Mucosa of descending colon (tissue), 3 donors: ENCODE results near the gene FAM98A. TPM values are rescaled to one million over a fixed set of nuclear protein-coding genes. Genes with fewer than 3 reads are reported as not detected.

ENCODE experiments used
- ATAC-seq: fragments of 200-7000 bp; cut with Tn5 transposase; one replicate; pipeline ENCODE4 v1.9.1; 2020; ENCODE audit warnings: mild to moderate bottlenecking, moderate library complexity
- DNase-seq, 3 donors: peaks; one replicate each; pipeline ENCODE4 v3.0.0-alpha.2; 2020
- H3K36me3 ChIP-seq: fragments of 200-600 bp; one replicate; pipeline ENCODE4 v1.8.0; 2021; ENCODE audit warnings: low read depth, mild to moderate bottlenecking
- H3K4me1 ChIP-seq: fragments of 200-600 bp; one replicate; pipeline ENCODE4 v1.8.0; 2021; ENCODE audit warnings: low read depth, mild to moderate bottlenecking
- H3K4me3 ChIP-seq: fragments of 200-600 bp; one replicate; pipeline ENCODE4 v1.8.0; 2021; ENCODE audit warnings: mild to moderate bottlenecking
- H3K9me3 ChIP-seq: fragments of 200-600 bp; one replicate; pipeline ENCODE4 v1.8.0; 2021; ENCODE audit warnings: mild to moderate bottlenecking
- CTCF ChIP-seq: fragments of 200-600 bp; IDR thresholded peaks from one replicate; pipeline ENCODE4 v1.8.0; 2022; ENCODE audit warnings: antibody characterized with exemption, mild to moderate bottlenecking
- intact Hi-C, 2 donors: fragments of 100-400 bp; cut with DNase I in 1 of 2; cut with micrococcal nuclease in 1 of 2; formaldehyde crosslinking; loops; one replicate each; pipeline versions ENCODE4 v1.11.0 to v1.11.1; 2022; cut with DNase I, micrococcal nuclease
- total RNA-seq, 3 donors: library from RNA; stranded (reverse); fragmentation: NEBNext Ultra II Directional in 2 of 3; extraction: Animal tissue kit (Norgen Biotek cat#: 25700) in 2 of 3; gene quantifications; one replicate each; pipeline versions ENCODE4 v1.2.1 to v1.2.4, GENCODE V29; 2021 to 2023
- donor health status: DM: no; HTN: no; CAD: no; lungs with moderate emphysema.
- donor health status: DM: no; HTN: no; CAD: no.
- donor health status: DM: no; HTN: yes; CAD: no.

The FAM98A gene
- total RNA-seq, 3 donors from 2014 or later: 18.6 to 46.9 (median 34.7) TPM

GRCh38 chr2:33606622-33607021 is 7.5 kb upstream of the FAM98A start:
- H3K4me1 ChIP-seq: no peaks in the 10 kb centered on the region
- no peak overlapping the region for H3K4me3 ChIP-seq
- ATAC-seq: no peak
- DNase-seq: no peak
- intact Hi-C loops: no loop called here
- no peaks in the 10 kb centered on the region for H3K36me3 ChIP-seq
- H3K9me3 ChIP-seq: no peaks in the 10 kb centered on the region
- TF ChIP-seq CTCF: no peak

- DNase-seq: no peak
- no peaks in the 10 kb centered on the region for H3K4me1 ChIP-seq
- no peaks in the 10 kb centered on the region for H3K9me3 ChIP-seq
- H3K36me3 ChIP-seq: no peaks in the 10 kb centered on the region
- no peak for ATAC-seq
- no peak for TF ChIP-seq CTCF
- intact Hi-C loops: no loop called here
- H3K4me3 ChIP-seq: no peak overlapping the region
These were observed 7.0 kb upstream of the FAM98A start for GRCh38 chr2:33606100-33606499.

GRCh38 chr2:33605056-33605455 is 6.0 kb upstream of the FAM98A start:
- ATAC-seq (no peak), DNase-seq (no peak)
- intact Hi-C loops: no loop called here
- no peak for TF ChIP-seq CTCF
- Histone ChIP-seq H3K4me3 (no peak overlapping the region), H3K9me3 (no peaks in the 10 kb centered on the region), H3K4me1 (peaks cover under 1% of the 10 kb centered on the region), H3K36me3 (no peaks in the 10 kb centered on the region)

- Histone ChIP-seq H3K9me3 (no peaks in the 10 kb centered on the region), H3K4me3 (no peak overlapping the region), H3K36me3 (peaks cover 3% of the 10 kb centered on the region), H3K4me1 (peaks cover 7% of the 10 kb centered on the region)
- no peak for DNase-seq
- no peak for TF ChIP-seq CTCF
- no peak for ATAC-seq
- intact Hi-C loops: no loop called here
These were observed 4.3 kb upstream of the FAM98A start for GRCh38 chr2:33603416-33603815.

- intact Hi-C loops: no loop called here
- ATAC-seq (no peak), DNase-seq (no peak)
- TF ChIP-seq CTCF: no peak
- Histone ChIP-seq H3K36me3 (peaks cover 3% of the 10 kb centered on the region), H3K4me1 (peaks cover 16% of the 10 kb centered on the region), H3K4me3 (no peak overlapping the region), H3K9me3 (no peaks in the 10 kb centered on the region)
These were observed 3.2 kb upstream of the FAM98A start for GRCh38 chr2:33602201-33602830.

GRCh38 chr2:33599943-33600192 is 769 bp upstream of the FAM98A start:
- Histone ChIP-seq H3K4me1 (peaks cover 16% of the 10 kb centered on the region), H3K9me3 (no peaks in the 10 kb centered on the region), H3K36me3 (peaks cover 3% of the 10 kb centered on the region), H3K4me3 (no peak overlapping the region)
- no peak for TF ChIP-seq CTCF
- no peak for ATAC-seq
- no peak for DNase-seq
- intact Hi-C loops: no loop called here
